ENCODE measurements around the gene NTRK3.

NTRK3 gene

DNA sequence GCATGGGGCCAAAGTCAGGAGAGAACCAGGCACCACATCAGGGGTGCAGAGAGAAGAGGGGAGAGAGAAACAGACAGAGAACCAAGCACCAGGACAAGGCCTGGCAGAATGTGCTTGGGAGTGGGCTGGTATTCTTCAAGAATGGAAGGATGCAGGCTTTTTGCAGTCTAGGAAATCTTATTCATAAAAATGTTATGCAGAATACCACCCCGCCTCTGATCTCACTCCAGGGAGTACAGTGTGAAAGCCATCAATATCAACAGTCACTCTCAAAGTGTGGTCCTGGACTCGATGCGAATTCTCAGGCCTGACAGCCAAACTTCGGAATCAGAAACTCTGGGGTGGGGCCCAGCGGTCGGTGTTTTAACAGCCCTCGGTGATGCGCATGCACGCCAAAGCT is 16.9 kb downstream of the NTRK3 start:
- Histone ChIP-seq H3K9me3 (ENCODE audit: control insufficient read depth, insufficient read depth, low read length) (no peaks in the 10 kb centered on the region), H3K9me2 (replicated peaks; ENCODE audit: control insufficient read depth, low read length) (no peaks in the 10 kb centered on the region), H4K20me1 (ENCODE audit: control insufficient read depth, insufficient read depth, low read depth, low read length) (no peaks in the 10 kb centered on the region), H3K27ac (ENCODE audit: low read depth, low read length) (no peak overlapping the region), H3F3A (ENCODE audit: control insufficient read depth, insufficient read depth) (no peaks in the 10 kb centered on the region), H3K27me3 (ENCODE audit: control insufficient read depth, low read length) (no peaks in the 10 kb centered on the region), H3K79me2 (ENCODE audit: control insufficient read depth, low read length) (no peaks in the 10 kb centered on the region), H3K36me3 (ENCODE audit: control insufficient read depth, low read length) (no peaks in the 10 kb centered on the region), H3K4me2 (ENCODE audit: low read length) (no peak overlapping the region), H3K4me1 (ENCODE audit: control insufficient read depth, low read length) (no peaks in the 10 kb centered on the region), H3K4me3 (ENCODE audit: low read length) (no peak overlapping the region)
- TF ChIP-seq EZH2phosphoT487 (IDR thresholded peaks at IDR 0.05; ENCODE audit: borderline replicate concordance, low read length) = no peak
- TF ChIP-seq, protein P1, sequence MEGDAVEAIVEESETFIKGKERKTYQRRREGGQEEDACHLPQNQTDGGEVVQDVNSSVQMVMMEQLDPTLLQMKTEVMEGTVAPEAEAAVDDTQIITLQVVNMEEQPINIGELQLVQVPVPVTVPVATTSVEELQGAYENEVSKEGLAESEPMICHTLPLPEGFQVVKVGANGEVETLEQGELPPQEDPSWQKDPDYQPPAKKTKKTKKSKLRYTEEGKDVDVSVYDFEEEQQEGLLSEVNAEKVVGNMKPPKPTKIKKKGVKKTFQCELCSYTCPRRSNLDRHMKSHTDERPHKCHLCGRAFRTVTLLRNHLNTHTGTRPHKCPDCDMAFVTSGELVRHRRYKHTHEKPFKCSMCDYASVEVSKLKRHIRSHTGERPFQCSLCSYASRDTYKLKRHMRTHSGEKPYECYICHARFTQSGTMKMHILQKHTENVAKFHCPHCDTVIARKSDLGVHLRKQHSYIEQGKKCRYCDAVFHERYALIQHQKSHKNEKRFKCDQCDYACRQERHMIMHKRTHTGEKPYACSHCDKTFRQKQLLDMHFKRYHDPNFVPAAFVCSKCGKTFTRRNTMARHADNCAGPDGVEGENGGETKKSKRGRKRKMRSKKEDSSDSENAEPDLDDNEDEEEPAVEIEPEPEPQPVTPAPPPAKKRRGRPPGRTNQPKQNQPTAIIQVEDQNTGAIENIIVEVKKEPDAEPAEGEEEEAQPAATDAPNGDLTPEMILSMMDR (IDR thresholded peaks at IDR 0.05; ENCODE audit: low read depth, low read length, poor library complexity, severe bottlenecking) = no peak

DNA sequence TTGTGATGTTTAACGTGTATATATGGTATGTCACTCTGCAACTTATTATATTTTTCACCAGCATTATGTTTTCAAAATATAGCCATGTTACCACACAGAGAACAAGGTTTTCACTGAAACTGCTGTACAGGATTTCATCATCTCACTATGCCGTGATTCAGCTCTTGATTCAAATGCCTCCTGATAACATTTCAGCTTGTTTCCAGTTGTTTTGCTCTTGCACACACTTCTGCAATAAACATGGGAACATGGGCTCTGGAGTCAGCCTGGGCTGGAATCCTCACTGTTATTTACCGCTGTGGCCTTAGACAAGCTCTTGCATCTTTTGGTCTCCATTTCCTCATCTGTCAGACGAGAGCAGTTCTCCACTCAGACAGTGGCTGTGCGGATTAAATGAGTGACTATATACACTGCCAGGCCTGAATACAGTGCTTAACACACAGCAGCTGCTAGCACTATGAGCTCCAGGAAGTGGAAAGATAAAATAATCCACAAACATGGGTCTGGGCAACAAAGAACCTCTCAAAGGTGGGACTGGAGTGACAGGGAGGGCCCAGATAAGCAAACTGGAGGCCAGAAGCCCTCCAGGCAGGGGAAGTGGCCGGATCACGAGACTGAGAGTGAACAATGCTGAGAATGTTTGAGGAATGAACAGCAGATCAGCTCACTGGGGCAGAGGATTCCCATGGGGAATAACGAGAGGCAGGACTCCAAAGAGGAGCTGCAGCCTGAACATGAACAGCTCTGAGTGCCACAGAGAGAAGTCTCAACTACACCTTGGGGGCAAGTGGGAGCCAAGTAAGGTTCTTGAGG is 17.7 kb downstream of the NTRK3 start:
- no peaks in the 10 kb centered on the region for H3K79me2 ChIP-seq (ENCODE audit: control insufficient read depth, low read length)

DNA sequence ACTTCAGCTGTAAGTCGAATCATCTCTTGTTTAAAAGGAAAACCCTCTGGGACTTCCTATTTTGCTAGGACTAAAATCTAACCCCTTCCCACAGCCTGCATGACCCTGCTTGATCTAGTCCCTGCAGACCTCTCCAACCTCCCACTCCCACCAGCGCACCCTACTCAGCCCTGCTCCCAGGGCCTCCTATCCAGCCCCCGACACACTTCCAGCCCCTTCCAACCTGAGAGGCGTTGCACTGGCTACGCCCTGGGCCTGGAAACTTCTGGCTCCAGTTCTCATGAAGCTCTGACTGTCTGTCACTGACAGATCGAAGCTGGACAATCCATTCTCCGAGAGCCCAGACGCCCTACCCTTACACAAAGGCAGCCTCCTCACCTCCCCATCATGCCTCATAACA is 21.8 kb downstream of the NTRK3 start:
- no peaks in the 10 kb centered on the region for H3K9me2 ChIP-seq (replicated peaks; ENCODE audit: control insufficient read depth, low read length)
- H3K27me3 ChIP-seq (ENCODE audit: control insufficient read depth, low read length) = no peaks in the 10 kb centered on the region
- no peaks in the 10 kb centered on the region for H3F3A ChIP-seq (ENCODE audit: control insufficient read depth, insufficient read depth)
- no peaks in the 10 kb centered on the region for H3K36me3 ChIP-seq (ENCODE audit: control insufficient read depth, low read length)
- TF ChIP-seq EZH2phosphoT487 (IDR thresholded peaks at IDR 0.05; ENCODE audit: borderline replicate concordance, low read length) = no peak
- TF ChIP-seq, protein P1 (IDR thresholded peaks at IDR 0.05; ENCODE audit: low read depth, low read length, poor library complexity, severe bottlenecking) = no peak
- H3K9me3 ChIP-seq (ENCODE audit: control insufficient read depth, insufficient read depth, low read length) = no peaks in the 10 kb centered on the region
- no peaks in the 10 kb centered on the region for H4K20me1 ChIP-seq (ENCODE audit: control insufficient read depth, insufficient read depth, low read depth, low read length)
- no peak overlapping the region for H3K27ac ChIP-seq (ENCODE audit: low read depth, low read length)
- H3K4me2 ChIP-seq (ENCODE audit: low read length) = no peak overlapping the region
- H3K4me3 ChIP-seq (ENCODE audit: low read length) = no peak overlapping the region
- H3K79me2 ChIP-seq (ENCODE audit: control insufficient read depth, low read length) = no peaks in the 10 kb centered on the region
- H3K4me1 ChIP-seq (ENCODE audit: control insufficient read depth, low read length) = no peaks in the 10 kb centered on the region

More for the DNA sequence above, 17.7 kb downstream of the NTRK3 start:
- H3K36me3 ChIP-seq (ENCODE audit: control insufficient read depth, low read length) = no peaks in the 10 kb centered on the region
- TF ChIP-seq EZH2phosphoT487 (IDR thresholded peaks at IDR 0.05; ENCODE audit: borderline replicate concordance, low read length) = no peak
- TF ChIP-seq, protein P1 (IDR thresholded peaks at IDR 0.05; ENCODE audit: low read depth, low read length, poor library complexity, severe bottlenecking) = no peak
- no peaks in the 10 kb centered on the region for H3K4me1 ChIP-seq (ENCODE audit: control insufficient read depth, low read length)
- H3K4me3 ChIP-seq (ENCODE audit: low read length) = no peak overlapping the region
- H3K9me2 ChIP-seq (replicated peaks; ENCODE audit: control insufficient read depth, low read length) = no peaks in the 10 kb centered on the region
- H4K20me1 ChIP-seq (ENCODE audit: control insufficient read depth, insufficient read depth, low read depth, low read length) = no peaks in the 10 kb centered on the region
- H3K4me2 ChIP-seq (ENCODE audit: low read length) = no peak overlapping the region
- H3K9me3 ChIP-seq (ENCODE audit: control insufficient read depth, insufficient read depth, low read length) = no peaks in the 10 kb centered on the region
- H3K27ac ChIP-seq (ENCODE audit: low read depth, low read length) = no peak overlapping the region
- H3K27me3 ChIP-seq (ENCODE audit: control insufficient read depth, low read length) = no peaks in the 10 kb centered on the region
- no peaks in the 10 kb centered on the region for H3F3A ChIP-seq (ENCODE audit: control insufficient read depth, insufficient read depth)
